ENCODE data around the gene HIBCH. TPM values are rescaled to one million over a fixed set of nuclear protein-coding genes. Genes with fewer than 3 reads are reported as not detected.
A peak's percentile ranks its signal among the peaks of the same experiment; 100 is the strongest.

HIBCH gene
- total and polyA plus RNA-seq, 2 of the 13 experiments (the other 11 are each of a cell fraction or from before 2014, with no cell fraction given): 18.8 to 49.5 TPM

DNA sequence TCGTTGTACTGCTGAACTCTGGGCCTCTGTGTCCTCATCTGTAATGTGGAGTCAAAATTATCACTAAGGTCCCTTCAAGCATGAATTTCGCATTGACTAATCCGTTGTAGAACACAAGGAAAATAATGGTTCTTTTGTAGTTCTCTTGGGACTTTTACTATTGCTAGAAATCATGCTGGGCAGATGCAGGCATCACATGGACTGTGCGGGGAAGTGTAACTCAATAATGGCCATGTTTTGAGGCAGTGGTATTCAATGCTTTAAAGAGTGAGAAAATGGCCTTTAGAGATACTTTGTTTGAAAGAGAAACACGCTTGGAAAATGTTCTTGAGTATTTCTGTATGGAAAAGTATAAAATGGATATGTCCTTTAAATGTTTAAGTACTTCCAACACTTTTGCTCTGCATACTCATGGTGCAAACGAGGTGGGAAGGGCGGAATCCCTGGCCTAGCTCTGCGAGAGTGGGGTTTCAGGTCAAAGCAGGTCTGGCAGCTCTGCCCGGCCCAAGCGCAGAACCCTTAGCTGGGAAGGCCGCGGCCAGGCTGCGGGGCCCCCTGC is 139.8 kb downstream of the HIBCH start (continued):
- TF ChIP-seq ARID2 (CRISPR knock-in tag; IDR thresholded peaks at IDR 0.05; ENCODE audit: borderline replicate concordance) (peak; percentile 73; the same call in 1 of the 2 replicates), ZNF567 (CRISPR knock-in tag; IDR thresholded peaks at IDR 0.05; ENCODE audit: borderline replicate concordance) (no peak), ZZZ3 (CRISPR knock-in tag; IDR thresholded peaks at IDR 0.05; ENCODE audit: borderline replicate concordance) (peak; percentile 57; the same call in 1 of the 2 replicates), MTF1 (CRISPR knock-in tag; IDR thresholded peaks at IDR 0.05) (no peak), ESRRA (CRISPR knock-in tag; IDR thresholded peaks at IDR 0.05; ENCODE audit: low read depth) (no peak), WIZ (CRISPR knock-in tag; IDR thresholded peaks at IDR 0.05) (peak; percentile 80; the same call in 1 of the 2 replicates), ZNF234 (CRISPR knock-in tag; conservative IDR thresholded peaks at IDR 0.05) (0 out of 2 replicates have a peak, but pooled peaks have one; percentile 42), HIVEP1 (CRISPR knock-in tag; IDR thresholded peaks at IDR 0.05) (peak; percentile 60; the same call in 1 of the 2 replicates), IRX3 (CRISPR knock-in tag; IDR thresholded peaks at IDR 0.05; ENCODE audit: borderline replicate concordance, low read depth) (0 out of 2 replicates have a peak, but pooled peaks have one; percentile 13), RARG (CRISPR knock-in tag; IDR thresholded peaks at IDR 0.05; ENCODE audit: low read depth) (no peak), SIX1 (CRISPR knock-in tag; IDR thresholded peaks at IDR 0.05; ENCODE audit: borderline replicate concordance) (0 out of 2 replicates have a peak, but pooled peaks have one; percentile 12), ZNF496 (CRISPR knock-in tag; IDR thresholded peaks at IDR 0.05; ENCODE audit: insufficient replicate concordance) (no peak), SAP130 (CRISPR knock-in tag; IDR thresholded peaks at IDR 0.05; ENCODE audit: low read depth) (peak; percentile 69; the same call in 1 of the 2 replicates), ZNF326 (CRISPR knock-in tag; IDR thresholded peaks at IDR 0.05; ENCODE audit: borderline replicate concordance) (no peak), ZNF607 (CRISPR knock-in tag; IDR thresholded peaks at IDR 0.05; ENCODE audit: borderline replicate concordance) (0 out of 2 replicates have a peak, but pooled peaks have one; percentile 23), NAIF1 (CRISPR knock-in tag; IDR thresholded peaks at IDR 0.05; ENCODE audit: borderline replicate concordance) (peak; percentile 54; the same call in 1 of the 2 replicates), HCFC1 (IDR thresholded peaks at IDR 0.05; ENCODE audit: low read depth, low read length) (no peak), XBP1 (CRISPR knock-in tag; IDR thresholded peaks at IDR 0.05) (no peak), ISX (CRISPR knock-in tag; conservative IDR thresholded peaks at IDR 0.05) (no peak), MYC (CRISPR knock-in tag; IDR thresholded peaks at IDR 0.05; ENCODE audit: borderline replicate concordance) (no peak), ZNF772 (CRISPR knock-in tag; IDR thresholded peaks at IDR 0.05) (no peak; the same call in 1 of the 2 replicates), USF2 (IDR thresholded peaks at IDR 0.05; ENCODE audit: low read depth, low read length) (no peak), USF2 (CRISPR knock-in tag; IDR thresholded peaks at IDR 0.05; ENCODE audit: borderline replicate concordance) (no peak)
- TF ChIP-seq, protein P1, sequence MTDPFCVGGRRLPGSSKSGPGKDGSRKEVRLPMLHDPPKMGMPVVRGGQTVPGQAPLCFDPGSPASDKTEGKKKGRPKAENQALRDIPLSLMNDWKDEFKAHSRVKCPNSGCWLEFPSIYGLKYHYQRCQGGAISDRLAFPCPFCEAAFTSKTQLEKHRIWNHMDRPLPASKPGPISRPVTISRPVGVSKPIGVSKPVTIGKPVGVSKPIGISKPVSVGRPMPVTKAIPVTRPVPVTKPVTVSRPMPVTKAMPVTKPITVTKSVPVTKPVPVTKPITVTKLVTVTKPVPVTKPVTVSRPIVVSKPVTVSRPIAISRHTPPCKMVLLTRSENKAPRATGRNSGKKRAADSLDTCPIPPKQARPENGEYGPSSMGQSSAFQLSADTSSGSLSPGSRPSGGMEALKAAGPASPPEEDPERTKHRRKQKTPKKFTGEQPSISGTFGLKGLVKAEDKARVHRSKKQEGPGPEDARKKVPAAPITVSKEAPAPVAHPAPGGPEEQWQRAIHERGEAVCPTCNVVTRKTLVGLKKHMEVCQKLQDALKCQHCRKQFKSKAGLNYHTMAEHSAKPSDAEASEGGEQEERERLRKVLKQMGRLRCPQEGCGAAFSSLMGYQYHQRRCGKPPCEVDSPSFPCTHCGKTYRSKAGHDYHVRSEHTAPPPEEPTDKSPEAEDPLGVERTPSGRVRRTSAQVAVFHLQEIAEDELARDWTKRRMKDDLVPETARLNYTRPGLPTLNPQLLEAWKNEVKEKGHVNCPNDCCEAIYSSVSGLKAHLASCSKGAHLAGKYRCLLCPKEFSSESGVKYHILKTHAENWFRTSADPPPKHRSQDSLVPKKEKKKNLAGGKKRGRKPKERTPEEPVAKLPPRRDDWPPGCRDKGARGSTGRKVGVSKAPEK (CRISPR knock-in tag; IDR thresholded peaks at IDR 0.05; ENCODE audit: borderline replicate concordance): peak; percentile 89; the same call in 1 of the 2 replicates
- TF ChIP-seq, protein P2, sequence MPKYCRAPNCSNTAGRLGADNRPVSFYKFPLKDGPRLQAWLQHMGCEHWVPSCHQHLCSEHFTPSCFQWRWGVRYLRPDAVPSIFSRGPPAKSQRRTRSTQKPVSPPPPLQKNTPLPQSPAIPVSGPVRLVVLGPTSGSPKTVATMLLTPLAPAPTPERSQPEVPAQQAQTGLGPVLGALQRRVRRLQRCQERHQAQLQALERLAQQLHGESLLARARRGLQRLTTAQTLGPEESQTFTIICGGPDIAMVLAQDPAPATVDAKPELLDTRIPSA (CRISPR knock-in tag; IDR thresholded peaks at IDR 0.05; ENCODE audit: borderline replicate concordance): 0 out of 2 replicates have a peak, but pooled peaks have one; percentile 26
